Measurements from ENCODE around the gene MUSK. TPM values are rescaled to one million over a fixed set of nuclear protein-coding genes. Genes with fewer than 3 reads are reported as not detected.

The MUSK gene
- total RNA-seq, 1 experiment from 2014 or later = 14.1 TPM

Other genes starting within 250 kb of the MUSK start
- gene SVEP1, start 89.0 kb upstream of the MUSK start, total RNA-seq (2014; rRNA removed; shearing (Covaris generic)) = 0.18 TPM in 2 replicates